ENCODE results near the gene PHKA2. TPM values are rescaled to one million over a fixed set of nuclear protein-coding genes. Genes with fewer than 3 reads are reported as not detected.
"Not testable (repeated sequence)": the region's sequence is repeated elsewhere in the genome, so short reads cannot be mapped to it uniquely, and the experiment has no call there.

The PHKA2 gene
- total and polyA plus RNA-seq, 9 donors = 12.6 to 27.2 (median 20.0) TPM

DNA sequence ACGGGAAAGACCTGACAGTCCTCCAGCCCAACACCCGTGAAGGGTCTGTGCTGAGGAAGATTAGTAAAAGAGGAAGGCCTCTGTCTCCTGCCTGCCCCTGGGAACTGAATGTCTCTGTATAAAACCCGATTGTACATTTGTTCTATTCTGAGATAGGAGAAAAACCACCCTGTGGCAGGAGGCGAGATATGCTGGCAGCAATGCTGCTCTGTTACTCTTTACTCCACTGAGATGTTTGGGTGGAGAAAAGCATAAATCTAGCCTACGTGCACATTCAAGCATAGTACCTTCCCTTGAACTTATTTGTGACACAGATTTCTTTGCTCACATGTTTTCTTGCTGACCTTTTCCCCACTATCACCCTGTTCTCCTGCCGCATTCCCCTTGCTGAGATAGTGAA lies 3.7 kb downstream of the PHKA2 start:
- not testable (repeated sequence) for H3K36me3 ChIP-seq (ENCODE audit: control insufficient read depth, insufficient read depth, low read length); H3K9me3 ChIP-seq (replicated peaks; ENCODE audit: control insufficient read depth, low read depth, low read length); DNase-seq; H3K27ac ChIP-seq (ENCODE audit: low read length); H3K4me3 ChIP-seq (ENCODE audit: low read length); H3K4me1 ChIP-seq (ENCODE audit: control insufficient read depth, insufficient read depth, low read length)
- WGBS (ENCODE audit: insufficient coverage) = 40% methylated on average over 1 of the region's 6 CpGs
- peaks cover 19% of the 10 kb centered on the region for H3K27me3 ChIP-seq (ENCODE audit: control insufficient read depth, insufficient read depth, low read length)

DNA sequence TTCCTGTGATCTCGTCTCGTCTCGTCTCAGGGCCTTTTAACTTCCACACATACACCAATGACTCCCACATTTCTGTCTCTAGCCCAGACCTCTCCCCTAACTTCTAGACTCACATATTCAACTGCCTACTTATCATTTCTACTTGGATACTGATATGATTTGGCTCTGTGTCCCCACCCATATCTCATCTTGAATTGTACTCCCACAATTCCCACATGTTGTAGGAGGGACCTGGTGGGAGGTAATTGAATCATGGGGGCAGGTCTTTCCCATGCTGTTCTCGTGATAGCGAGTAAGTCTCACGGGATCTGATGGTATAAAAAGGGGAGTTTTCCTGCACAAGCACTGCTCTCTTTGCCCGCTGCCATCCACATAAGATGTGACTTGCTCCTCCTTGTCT lies 8.9 kb downstream of the PHKA2 start:
- 96% methylated on average over 3 of the region's 7 CpGs for WGBS (ENCODE audit: insufficient coverage)
- no peaks in the 10 kb centered on the region for H3K4me1 ChIP-seq (ENCODE audit: control insufficient read depth, insufficient read depth, low read length)
- H3K36me3 ChIP-seq (ENCODE audit: control insufficient read depth, insufficient read depth, low read length) = no peaks in the 10 kb centered on the region

DNA sequence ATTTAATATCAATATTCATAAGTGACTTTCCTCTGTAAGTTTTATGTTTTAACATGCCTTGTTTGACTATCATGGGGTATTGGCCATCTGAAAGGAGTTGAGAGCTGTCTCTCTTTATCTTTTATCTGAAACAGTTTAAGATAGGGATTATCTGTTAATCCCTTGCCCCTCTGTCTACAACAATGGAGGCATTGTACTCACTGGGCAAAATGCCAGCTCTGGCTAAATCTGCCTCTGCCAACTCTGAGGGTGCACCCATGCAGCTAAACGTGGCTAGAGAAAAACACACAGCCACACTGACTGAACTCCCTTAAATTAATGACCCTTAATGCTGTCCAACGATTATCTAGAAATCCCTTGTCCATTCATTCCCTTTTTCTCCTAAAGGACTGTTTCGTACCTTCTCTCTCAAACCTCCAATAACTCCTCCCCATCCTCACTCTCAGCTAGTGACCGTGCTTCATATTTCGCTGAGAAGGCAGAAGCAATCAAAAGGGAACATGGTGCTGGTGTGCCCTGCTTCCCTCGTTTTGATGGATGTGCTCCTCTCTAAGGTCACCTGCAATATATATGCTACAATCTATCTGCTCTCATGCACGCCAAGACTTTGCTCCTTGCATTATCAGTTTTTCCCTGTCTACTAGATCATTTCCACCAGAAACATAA lies 10.3 kb downstream of the PHKA2 start:
- Histone ChIP-seq H3K4me3 (ENCODE audit: low read length) (no peak overlapping the region), H3K4me1 (ENCODE audit: control insufficient read depth, insufficient read depth, low read length) (no peaks in the 10 kb centered on the region), H3K27me3 (ENCODE audit: control insufficient read depth, insufficient read depth, low read length) (peaks cover 14% of the 10 kb centered on the region), H3K9me3 (replicated peaks; ENCODE audit: control insufficient read depth, low read depth, low read length) (no peaks in the 10 kb centered on the region), H3K36me3 (ENCODE audit: control insufficient read depth, insufficient read depth, low read length) (no peaks in the 10 kb centered on the region), H3K27ac (ENCODE audit: low read length) (no peak overlapping the region)
- no peak for DNase-seq
- 64% methylated on average over 7 of the region's 7 CpGs for WGBS (ENCODE audit: insufficient coverage)

More for the DNA sequence above, 8.9 kb downstream of the PHKA2 start:
- no peak overlapping the region for H3K4me3 ChIP-seq (ENCODE audit: low read length)
- H3K27me3 ChIP-seq (ENCODE audit: control insufficient read depth, insufficient read depth, low read length) = peaks cover 12% of the 10 kb centered on the region
- no peaks in the 10 kb centered on the region for H3K9me3 ChIP-seq (replicated peaks; ENCODE audit: control insufficient read depth, low read depth, low read length)
- no peak for DNase-seq
- H3K27ac ChIP-seq (ENCODE audit: low read length) = no peak overlapping the region

DNA sequence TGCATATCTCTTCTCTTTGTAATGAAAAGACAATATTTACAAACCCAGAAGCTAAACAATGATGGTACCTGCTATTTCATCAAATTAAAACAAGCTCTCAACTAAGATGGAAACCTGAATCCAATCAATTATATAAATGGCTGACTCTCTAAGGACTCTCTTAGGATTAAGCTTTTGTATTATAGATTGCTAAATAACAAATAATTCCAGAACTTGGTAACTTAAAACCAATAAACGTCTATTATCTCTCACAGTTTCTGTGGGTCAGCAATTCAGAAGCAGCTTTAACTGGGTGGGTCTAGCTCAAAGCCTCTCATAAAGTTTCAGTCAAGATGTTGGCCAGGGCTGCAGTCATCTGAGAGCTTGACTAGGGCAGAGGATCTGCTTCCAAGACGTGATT lies 12.4 kb downstream of the PHKA2 start:
- Histone ChIP-seq H3K36me3 (ENCODE audit: control insufficient read depth, insufficient read depth, low read length) (no peaks in the 10 kb centered on the region), H3K27me3 (ENCODE audit: control insufficient read depth, insufficient read depth, low read length) (peaks cover 22% of the 10 kb centered on the region), H3K9me3 (replicated peaks; ENCODE audit: control insufficient read depth, low read depth, low read length) (no peaks in the 10 kb centered on the region), H3K4me1 (ENCODE audit: control insufficient read depth, insufficient read depth, low read length) (peaks cover 3% of the 10 kb centered on the region), H3K27ac (ENCODE audit: low read length) (no peak overlapping the region), H3K4me3 (ENCODE audit: low read length) (no peak overlapping the region)
- peak; percentile 18 for DNase-seq
- WGBS (ENCODE audit: insufficient coverage) = no CpG with 5 or more reads among the region's 2 CpGs

DNA sequence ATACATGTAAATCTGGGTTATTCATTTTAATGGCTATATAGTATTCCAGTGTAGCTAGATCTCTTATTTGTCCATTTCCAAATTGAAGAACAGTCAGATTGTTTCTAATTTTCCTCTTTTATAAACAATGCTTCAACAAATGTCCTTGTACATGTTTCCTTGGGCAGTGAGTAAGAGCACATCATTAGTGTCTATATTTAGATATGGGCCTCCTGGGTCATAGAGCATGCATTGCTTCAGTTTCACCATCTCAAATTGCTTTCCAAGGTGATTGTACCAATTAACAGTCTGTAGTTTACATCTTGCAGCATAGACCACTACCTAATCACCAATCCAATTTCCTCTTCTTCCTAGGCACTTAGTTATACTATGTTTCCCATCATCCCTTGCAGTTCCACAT lies 13.4 kb downstream of the PHKA2 start:
- DNase-seq = no peak
- no peak overlapping the region for H3K27ac ChIP-seq (ENCODE audit: low read length)
- H3K27me3 ChIP-seq (ENCODE audit: control insufficient read depth, insufficient read depth, low read length) = peaks cover 23% of the 10 kb centered on the region
- no peak overlapping the region for H3K4me3 ChIP-seq (ENCODE audit: low read length)
- H3K9me3 ChIP-seq (replicated peaks; ENCODE audit: control insufficient read depth, low read depth, low read length) = no peaks in the 10 kb centered on the region
- H3K36me3 ChIP-seq (ENCODE audit: control insufficient read depth, insufficient read depth, low read length) = no peaks in the 10 kb centered on the region
- peaks cover 3% of the 10 kb centered on the region for H3K4me1 ChIP-seq (ENCODE audit: control insufficient read depth, insufficient read depth, low read length)

DNA sequence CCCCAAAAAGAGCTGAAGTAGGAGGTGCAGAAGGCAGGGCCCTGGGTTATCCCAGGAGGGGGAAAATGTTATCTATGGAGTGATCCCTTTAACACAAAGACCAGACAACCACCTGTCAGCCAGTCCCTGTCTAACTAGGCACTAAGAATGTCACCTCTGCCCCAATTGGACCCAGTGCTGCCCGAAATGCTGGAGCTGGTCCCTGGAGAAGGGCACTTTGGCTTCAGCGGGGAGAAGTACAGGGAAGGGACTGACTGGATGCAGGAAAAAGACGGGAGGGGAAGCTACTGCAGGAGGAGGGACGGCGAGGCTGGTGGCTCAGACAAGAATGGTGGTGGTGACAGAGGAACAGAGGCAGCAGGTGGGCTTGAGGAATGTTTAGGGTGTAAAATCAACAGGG lies 17.3 kb downstream of the PHKA2 start:
- Histone ChIP-seq H3K9me3 (replicated peaks; ENCODE audit: control insufficient read depth, low read depth, low read length) (no peaks in the 10 kb centered on the region), H3K27ac (ENCODE audit: low read length) (no peak overlapping the region), H3K27me3 (ENCODE audit: control insufficient read depth, insufficient read depth, low read length) (peaks cover 15% of the 10 kb centered on the region), H3K36me3 (ENCODE audit: control insufficient read depth, insufficient read depth, low read length) (no peaks in the 10 kb centered on the region), H3K4me1 (ENCODE audit: control insufficient read depth, insufficient read depth, low read length) (peaks cover 3% of the 10 kb centered on the region), H3K4me3 (ENCODE audit: low read length) (no peak overlapping the region)
- DNase-seq = no peak
- 86% methylated on average over 5 of the region's 5 CpGs for WGBS (ENCODE audit: insufficient coverage)

DNA sequence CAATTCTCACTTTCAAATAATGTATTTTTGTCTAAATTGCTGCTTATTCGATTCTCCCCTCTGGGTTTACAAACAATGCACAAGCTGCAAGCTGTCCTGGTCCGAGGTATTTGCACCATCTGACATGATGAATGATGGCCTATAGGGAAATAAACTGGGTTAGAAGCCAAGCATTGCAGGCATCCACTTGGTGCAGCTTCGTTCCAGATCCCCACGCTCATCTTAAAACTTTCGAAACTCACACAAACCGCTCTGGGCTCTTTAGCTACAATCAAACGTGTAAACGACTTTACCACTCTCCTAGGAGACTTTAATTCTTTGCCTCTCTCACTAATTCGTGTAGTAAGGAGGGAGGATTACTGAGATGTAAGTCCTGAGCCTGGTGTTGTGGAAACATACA lies 19.0 kb downstream of the PHKA2 start:
- peak; percentile 28 for DNase-seq
- no peak overlapping the region for H3K27ac ChIP-seq (ENCODE audit: low read length)
- WGBS (ENCODE audit: insufficient coverage) = no CpG with 5 or more reads among the region's 9 CpGs

DNA sequence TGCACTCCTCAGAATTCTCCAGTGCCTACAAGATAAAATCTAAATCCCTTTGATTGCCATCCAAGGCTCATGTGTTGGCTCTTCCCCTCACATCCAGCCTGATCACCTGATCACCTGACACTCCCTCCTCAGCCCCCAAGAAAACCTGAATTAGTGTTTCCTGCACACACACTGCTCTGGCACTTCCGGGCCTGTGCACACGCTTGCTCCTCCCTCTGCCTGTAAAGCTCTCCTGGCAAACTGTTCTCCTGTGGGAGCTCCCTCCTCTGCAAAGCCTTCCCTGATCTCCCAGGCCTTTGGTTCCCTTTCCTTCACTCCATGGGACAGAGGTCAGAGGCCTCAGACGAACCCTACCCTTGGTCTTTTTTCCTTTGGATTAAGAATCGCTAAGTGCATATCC lies 19.9 kb downstream of the PHKA2 start:
- Histone ChIP-seq H3K36me3 (ENCODE audit: control insufficient read depth, insufficient read depth, low read length) (no peaks in the 10 kb centered on the region), H3K4me1 (ENCODE audit: control insufficient read depth, insufficient read depth, low read length) (peaks cover 3% of the 10 kb centered on the region), H3K9me3 (replicated peaks; ENCODE audit: control insufficient read depth, low read depth, low read length) (no peaks in the 10 kb centered on the region), H3K27me3 (ENCODE audit: control insufficient read depth, insufficient read depth, low read length) (peaks cover 16% of the 10 kb centered on the region), H3K4me3 (ENCODE audit: low read length) (no peak overlapping the region), H3K27ac (ENCODE audit: low read length) (no peak overlapping the region)
- no peak for DNase-seq
- WGBS (ENCODE audit: insufficient coverage) = 82% methylated on average over 2 of the region's 4 CpGs

More for the DNA sequence above, 19.0 kb downstream of the PHKA2 start:
- Histone ChIP-seq H3K9me3 (replicated peaks; ENCODE audit: control insufficient read depth, low read depth, low read length) (no peaks in the 10 kb centered on the region), H3K4me1 (ENCODE audit: control insufficient read depth, insufficient read depth, low read length) (peaks cover 3% of the 10 kb centered on the region), H3K36me3 (ENCODE audit: control insufficient read depth, insufficient read depth, low read length) (no peaks in the 10 kb centered on the region), H3K4me3 (ENCODE audit: low read length) (no peak overlapping the region), H3K27me3 (ENCODE audit: control insufficient read depth, insufficient read depth, low read length) (peaks cover 15% of the 10 kb centered on the region)

DNA sequence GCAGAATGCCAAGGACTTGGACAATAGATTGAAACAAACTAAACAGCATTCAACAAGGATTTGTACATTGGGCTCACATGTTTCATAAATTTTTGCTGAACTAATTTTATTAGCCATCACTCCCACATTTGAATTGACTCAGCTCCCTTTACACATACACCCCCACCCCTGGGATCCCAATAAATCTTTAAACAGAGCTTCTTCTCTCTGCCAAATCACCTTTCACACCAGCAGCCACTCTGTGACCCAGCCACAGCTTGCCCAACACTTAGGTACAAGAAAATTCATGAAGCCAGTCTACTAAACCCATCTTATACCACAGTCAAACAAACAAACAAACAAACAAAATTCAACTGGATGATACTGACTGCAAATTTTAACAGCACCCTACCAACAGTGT lies 21.6 kb downstream of the PHKA2 start:
- no peak for DNase-seq
- Histone ChIP-seq H3K4me1 (ENCODE audit: control insufficient read depth, insufficient read depth, low read length) (peaks cover 3% of the 10 kb centered on the region), H3K4me3 (ENCODE audit: low read length) (no peak overlapping the region), H3K9me3 (replicated peaks; ENCODE audit: control insufficient read depth, low read depth, low read length) (no peaks in the 10 kb centered on the region), H3K36me3 (ENCODE audit: control insufficient read depth, insufficient read depth, low read length) (no peaks in the 10 kb centered on the region), H3K27ac (ENCODE audit: low read length) (no peak overlapping the region), H3K27me3 (ENCODE audit: control insufficient read depth, insufficient read depth, low read length) (peaks cover 16% of the 10 kb centered on the region)

DNA sequence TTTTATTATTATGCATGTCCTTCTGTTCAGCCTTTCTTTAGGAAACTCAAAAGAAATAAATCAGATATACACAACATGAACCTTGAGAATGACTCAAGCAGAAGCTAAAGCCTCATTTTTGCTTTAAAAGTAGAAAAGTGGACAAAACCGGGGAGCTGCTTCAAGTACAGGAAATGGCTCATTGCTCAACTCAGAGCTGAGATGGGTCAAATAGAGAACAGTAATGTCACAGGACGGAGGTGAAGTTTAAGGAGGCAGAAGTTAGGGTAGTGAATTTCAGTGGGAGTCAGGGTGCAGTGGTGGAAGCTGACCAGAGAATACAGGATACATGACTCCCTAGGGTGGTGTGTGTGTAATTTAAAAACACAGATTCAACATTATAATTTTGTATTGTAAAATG lies 22.2 kb downstream of the PHKA2 start:
- Histone ChIP-seq H3K4me3 (ENCODE audit: low read length) (no peak overlapping the region), H3K9me3 (replicated peaks; ENCODE audit: control insufficient read depth, low read depth, low read length) (no peaks in the 10 kb centered on the region), H3K36me3 (ENCODE audit: control insufficient read depth, insufficient read depth, low read length) (no peaks in the 10 kb centered on the region), H3K27ac (ENCODE audit: low read length) (no peak overlapping the region), H3K27me3 (ENCODE audit: control insufficient read depth, insufficient read depth, low read length) (peaks cover 12% of the 10 kb centered on the region), H3K4me1 (ENCODE audit: control insufficient read depth, insufficient read depth, low read length) (peaks cover under 1% of the 10 kb centered on the region)
- 50% methylated on average over 2 of the region's 2 CpGs for WGBS (ENCODE audit: insufficient coverage)
- DNase-seq = no peak
